NCI-H82 treated with DMSO at 0.1 percent for 48 hours (cell line): ENCODE results near the gene DCHS2.
"Not testable (repeated sequence)": the region's sequence is repeated elsewhere in the genome, so short reads cannot be mapped to it uniquely, and the experiment has no call there.

Experiments
- DNase-seq: peaks from one replicate; lab custom pipeline; 2025; ENCODE audit not compliant: unreplicated experiment; lab: John Stamatoyannopoulos, UW

The DCHS2 gene

GRCh38 chr4:154222875-154223274 lies 268.7 kb downstream of the DCHS2 start:
- no peak for DNase-seq

- DNase-seq: no peak
Measured at GRCh38 chr4:154218051-154218450, 273.5 kb downstream of the DCHS2 start.

- DNase-seq: not testable (repeated sequence)
Measured at GRCh38 chr4:154217384-154217783, 274.2 kb downstream of the DCHS2 start.

GRCh38 chr4:154211506-154211905 lies 280.1 kb downstream of the DCHS2 start:
- no peak for DNase-seq

GRCh38 chr4:154208424-154208823 lies 283.2 kb downstream of the DCHS2 start:
- DNase-seq: no peak

- no peak for DNase-seq
Measured at GRCh38 chr4:154205471-154205870, 286.1 kb downstream of the DCHS2 start.

GRCh38 chr4:154194649-154195048 lies 296.9 kb downstream of the DCHS2 start:
- DNase-seq: no peak

- DNase-seq: no peak
Measured at GRCh38 chr4:154192585-154192984, 299.0 kb downstream of the DCHS2 start.

GRCh38 chr4:154189346-154189745 lies 302.3 kb downstream of the DCHS2 start:
- DNase-seq: no peak

GRCh38 chr4:154186888-154187287 lies 304.7 kb downstream of the DCHS2 start:
- no peak for DNase-seq

- DNase-seq: no peak
Measured at GRCh38 chr4:154186035-154186434, 305.6 kb downstream of the DCHS2 start.

GRCh38 chr4:154184238-154184637 lies 307.4 kb downstream of the DCHS2 start:
- DNase-seq: no peak

- no peak for DNase-seq
Measured at GRCh38 chr4:154183264-154183663, 308.3 kb downstream of the DCHS2 start.
